Measurements from ENCODE around the gene PSMA4. TPM values are rescaled to one million over a fixed set of nuclear protein-coding genes. Genes with fewer than 3 reads are reported as not detected.

Gene PSMA4
- total and polyA plus RNA-seq, 2 donors (not counting 1 experiment from before 2014, with no cell fraction given), result 54.6 to 95.9 TPM

DNA sequence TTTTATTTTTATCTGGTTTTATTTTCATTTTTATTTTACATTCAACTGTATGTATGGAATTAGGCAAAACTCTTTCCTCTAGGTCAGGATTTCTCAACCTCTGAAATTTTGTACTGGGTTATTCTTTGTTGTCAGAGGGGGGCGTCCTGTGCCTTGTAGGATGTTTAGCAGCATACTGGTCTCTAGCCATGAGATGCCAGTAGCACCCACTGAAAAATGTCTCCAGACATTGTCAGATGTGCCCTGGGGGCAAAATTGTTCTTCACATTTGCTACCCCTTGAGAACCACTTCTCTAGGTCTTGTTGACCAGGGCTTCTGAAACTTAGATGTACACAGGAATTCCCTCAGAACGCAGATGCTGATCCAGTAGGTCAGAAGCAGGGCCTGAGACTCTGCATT lies 30.5 kb downstream of the PSMA4 start:
- no peak overlapping the region for H3K4me3 ChIP-seq (ENCODE audit: control extremely low read depth in 1 of 5, extremely low read depth in 1 of 5, insufficient read depth in 1 of 5, low read depth in 2 of 5, low read length in 4 of 5)
- H3K9me3 ChIP-seq (ENCODE audit: control extremely low read depth in 1 of 3, control insufficient read depth in 2 of 3, insufficient read depth in 1 of 3, low read length in 2 of 3), result no peaks in the 10 kb centered on the region
- TF ChIP-seq EZH2 (IDR thresholded peaks at IDR 0.05; ENCODE audit: borderline replicate concordance, insufficient read depth, low read depth, low read length, poor library complexity, severe bottlenecking), result no peak
- TF ChIP-seq CTCF (IDR thresholded peaks at IDR 0.05), result no peak
- Mint-ChIP-seq H3K4me1 (peaks cover 12% of the 10 kb centered on the region), H3K27me3 (peaks cover 6% of the 10 kb centered on the region), H3K27ac (no peak overlapping the region), H3K4me3 (no peak overlapping the region), H3K9me3 (ENCODE audit: insufficient read depth) (no peaks in the 10 kb centered on the region)
- H3K4me2 ChIP-seq (replicated peaks; ENCODE audit: low read depth, low read length, poor library complexity, severe bottlenecking), result no peak overlapping the region
- no peaks in the 10 kb centered on the region for H3K79me2 ChIP-seq (ENCODE audit: control insufficient read depth, insufficient read depth, low read length)
- intact Hi-C loops (cut with micrococcal nuclease), result no loop called here
- WGBS (ENCODE audit: insufficient coverage), result 94% methylated on average over 2 of the region's 2 CpGs
- CTCF ChIA-PET, result interaction anchor here (0.6 kb wide), 1 partner anchor 63 kb away, joined by 5 read pairs; no protein-coding TSS in a partner anchor
- H2AFZ ChIP-seq (ENCODE audit: insufficient read depth, low read depth, low read length, poor library complexity, severe bottlenecking), result no peak overlapping the region
- no peak overlapping the region for H3K27ac ChIP-seq (ENCODE audit: low read length in 2 of 2)
- DNase-seq (no peak), ATAC-seq (ENCODE audit: low read depth) (no peak)
- H3K27me3 ChIP-seq (replicated peaks in 1 of 4; ENCODE audit: control extremely low read depth in 1 of 4, control insufficient read depth in 3 of 4, insufficient read depth in 4 of 4, low read length in 3 of 4), result peaks cover 0 to 7% (median under 1%) of the 10 kb centered on the region in 4 experiments
- H3K9ac ChIP-seq (ENCODE audit: low read length), result no peak overlapping the region
- H3K4me1 ChIP-seq (ENCODE audit: control insufficient read depth in 2 of 2, insufficient read depth in 2 of 2, low read length in 2 of 2), result peaks cover 7 to 9% of the 10 kb centered on the region in 2 donors
- no peaks in the 10 kb centered on the region for H4K20me1 ChIP-seq (ENCODE audit: control insufficient read depth, insufficient read depth, low read length, poor library complexity, severe bottlenecking)
- POLR2A ChIA-PET, result no interaction called here
- H3K36me3 ChIP-seq (replicated peaks in 1 of 2; ENCODE audit: control extremely low read depth in 1 of 2, control insufficient read depth in 1 of 2, extremely low read depth in 1 of 2, insufficient read depth in 2 of 2, low read length in 1 of 2), result no peaks in the 10 kb centered on the region

DNA sequence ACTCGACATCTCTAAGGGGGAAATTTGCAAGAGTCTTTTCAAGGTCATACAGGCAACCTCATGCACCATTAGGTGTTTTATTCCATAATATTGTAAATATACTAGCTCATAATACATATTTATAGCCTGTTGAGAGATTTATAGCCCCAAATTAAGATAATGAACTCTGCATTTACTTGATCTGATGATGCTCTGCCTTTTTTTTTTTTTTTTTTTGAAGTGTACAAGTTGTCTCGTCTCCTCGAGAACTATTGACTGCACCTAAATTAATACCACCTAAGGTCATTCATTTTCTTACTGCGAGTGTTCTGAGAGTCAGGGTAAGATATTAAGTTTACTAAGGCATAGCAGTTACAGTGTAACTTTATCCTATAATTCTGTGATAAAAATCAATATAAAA lies 31.1 kb downstream of the PSMA4 start:
- H3K27ac ChIP-seq (ENCODE audit: low read length in 2 of 2), result no peak overlapping the region
- no peaks in the 10 kb centered on the region for H3K9me3 ChIP-seq (ENCODE audit: control extremely low read depth in 1 of 3, control insufficient read depth in 2 of 3, insufficient read depth in 1 of 3, low read length in 2 of 3)
- H2AFZ ChIP-seq (ENCODE audit: insufficient read depth, low read depth, low read length, poor library complexity, severe bottlenecking), result no peak overlapping the region
- H3K36me3 ChIP-seq (replicated peaks in 1 of 2; ENCODE audit: control extremely low read depth in 1 of 2, control insufficient read depth in 1 of 2, extremely low read depth in 1 of 2, insufficient read depth in 2 of 2, low read length in 1 of 2), result no peaks in the 10 kb centered on the region
- POLR2A ChIA-PET, result no interaction called here
- H3K27me3 Mint-ChIP-seq, result peaks cover 6% of the 10 kb centered on the region
- CTCF ChIA-PET, result interaction anchor here (0.6 kb wide), 1 partner anchor 62 kb away, joined by 5 read pairs; no protein-coding TSS in a partner anchor
- DNase-seq (no peak), ATAC-seq (ENCODE audit: low read depth) (no peak)
- H3K79me2 ChIP-seq (ENCODE audit: control insufficient read depth, insufficient read depth, low read length), result no peaks in the 10 kb centered on the region
- TF ChIP-seq CTCF (IDR thresholded peaks at IDR 0.05), result no peak
- no peak for TF ChIP-seq EZH2 (IDR thresholded peaks at IDR 0.05; ENCODE audit: borderline replicate concordance, insufficient read depth, low read depth, low read length, poor library complexity, severe bottlenecking)
- H3K4me3 Mint-ChIP-seq, result no peak overlapping the region
- no peak overlapping the region for H3K4me2 ChIP-seq (replicated peaks; ENCODE audit: low read depth, low read length, poor library complexity, severe bottlenecking)
- no peaks in the 10 kb centered on the region for H3K9me3 Mint-ChIP-seq (ENCODE audit: insufficient read depth)
- H3K27ac Mint-ChIP-seq, result no peak overlapping the region
- H3K4me1 Mint-ChIP-seq, result peaks cover 6% of the 10 kb centered on the region
- intact Hi-C loops (cut with micrococcal nuclease), result no loop called here
- no peak overlapping the region for H3K4me3 ChIP-seq (ENCODE audit: control extremely low read depth in 1 of 5, extremely low read depth in 1 of 5, insufficient read depth in 1 of 5, low read depth in 2 of 5, low read length in 4 of 5)
- no peak overlapping the region for H3K9ac ChIP-seq (ENCODE audit: low read length)
- H4K20me1 ChIP-seq (ENCODE audit: control insufficient read depth, insufficient read depth, low read length, poor library complexity, severe bottlenecking), result no peaks in the 10 kb centered on the region
- no CpG with 5 or more reads among the region's 4 CpGs for WGBS (ENCODE audit: insufficient coverage)
- H3K27me3 ChIP-seq (replicated peaks in 1 of 4; ENCODE audit: control extremely low read depth in 1 of 4, control insufficient read depth in 3 of 4, insufficient read depth in 4 of 4, low read length in 3 of 4), result peaks cover 0 to 1% (median under 1%) of the 10 kb centered on the region in 4 experiments
- peaks cover under 1 to 3% of the 10 kb centered on the region in 2 donors for H3K4me1 ChIP-seq (ENCODE audit: control insufficient read depth in 2 of 2, insufficient read depth in 2 of 2, low read length in 2 of 2)

All from B cell (primary cell).